D721Med (cell line): ENCODE results near the gene TXN.
"Not testable (repeated sequence)": the region's sequence is repeated elsewhere in the genome, so short reads cannot be mapped to it uniquely, and the experiment has no call there.

Source experiments
- DNase-seq: peaks from one replicate; pipeline ENCODE4 v3.0.0; 2011; ENCODE audit warnings: low spot score; ENCODE audit not compliant: insufficient read length
- FAIRE-seq: peaks from 2 replicates; lab custom pipeline; 2011; peaks lifted over from hg19 to GRCh38; lab: Jason Lieb, UNC
- TF ChIP-seq, protein P1 (sequence below): IDR thresholded peaks from 2 replicates; pipeline ENCODE4 v1.5.1; 2012; ENCODE audit warnings: mild to moderate bottlenecking, control low read depth; ENCODE audit not compliant: insufficient read depth; ENCODE audit errors: missing control alignments

The TXN gene

DNA sequence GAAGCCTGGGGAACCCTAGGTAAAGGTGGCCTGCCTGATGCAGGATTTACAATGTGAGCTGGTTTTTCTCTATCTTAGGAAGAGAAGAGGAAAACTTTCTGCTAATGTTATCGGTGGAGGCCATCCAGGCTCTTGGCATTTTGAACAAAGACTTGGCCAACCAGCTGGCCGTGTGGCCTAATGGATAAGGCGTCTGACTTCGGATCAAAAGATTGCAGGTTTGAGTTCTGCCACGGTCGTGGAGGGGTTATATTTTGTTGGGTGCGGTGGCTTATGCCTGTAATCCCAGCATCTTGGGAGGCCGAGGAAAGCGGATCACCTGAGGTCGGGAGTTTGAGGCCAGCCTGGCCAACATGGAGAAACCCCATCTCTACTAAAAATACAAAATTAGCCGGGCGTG, 58.0 kb downstream of the TXN start:
- no peak for FAIRE-seq
- no peak for DNase-seq
- TF ChIP-seq, protein P1, sequence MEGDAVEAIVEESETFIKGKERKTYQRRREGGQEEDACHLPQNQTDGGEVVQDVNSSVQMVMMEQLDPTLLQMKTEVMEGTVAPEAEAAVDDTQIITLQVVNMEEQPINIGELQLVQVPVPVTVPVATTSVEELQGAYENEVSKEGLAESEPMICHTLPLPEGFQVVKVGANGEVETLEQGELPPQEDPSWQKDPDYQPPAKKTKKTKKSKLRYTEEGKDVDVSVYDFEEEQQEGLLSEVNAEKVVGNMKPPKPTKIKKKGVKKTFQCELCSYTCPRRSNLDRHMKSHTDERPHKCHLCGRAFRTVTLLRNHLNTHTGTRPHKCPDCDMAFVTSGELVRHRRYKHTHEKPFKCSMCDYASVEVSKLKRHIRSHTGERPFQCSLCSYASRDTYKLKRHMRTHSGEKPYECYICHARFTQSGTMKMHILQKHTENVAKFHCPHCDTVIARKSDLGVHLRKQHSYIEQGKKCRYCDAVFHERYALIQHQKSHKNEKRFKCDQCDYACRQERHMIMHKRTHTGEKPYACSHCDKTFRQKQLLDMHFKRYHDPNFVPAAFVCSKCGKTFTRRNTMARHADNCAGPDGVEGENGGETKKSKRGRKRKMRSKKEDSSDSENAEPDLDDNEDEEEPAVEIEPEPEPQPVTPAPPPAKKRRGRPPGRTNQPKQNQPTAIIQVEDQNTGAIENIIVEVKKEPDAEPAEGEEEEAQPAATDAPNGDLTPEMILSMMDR = no peak

DNA sequence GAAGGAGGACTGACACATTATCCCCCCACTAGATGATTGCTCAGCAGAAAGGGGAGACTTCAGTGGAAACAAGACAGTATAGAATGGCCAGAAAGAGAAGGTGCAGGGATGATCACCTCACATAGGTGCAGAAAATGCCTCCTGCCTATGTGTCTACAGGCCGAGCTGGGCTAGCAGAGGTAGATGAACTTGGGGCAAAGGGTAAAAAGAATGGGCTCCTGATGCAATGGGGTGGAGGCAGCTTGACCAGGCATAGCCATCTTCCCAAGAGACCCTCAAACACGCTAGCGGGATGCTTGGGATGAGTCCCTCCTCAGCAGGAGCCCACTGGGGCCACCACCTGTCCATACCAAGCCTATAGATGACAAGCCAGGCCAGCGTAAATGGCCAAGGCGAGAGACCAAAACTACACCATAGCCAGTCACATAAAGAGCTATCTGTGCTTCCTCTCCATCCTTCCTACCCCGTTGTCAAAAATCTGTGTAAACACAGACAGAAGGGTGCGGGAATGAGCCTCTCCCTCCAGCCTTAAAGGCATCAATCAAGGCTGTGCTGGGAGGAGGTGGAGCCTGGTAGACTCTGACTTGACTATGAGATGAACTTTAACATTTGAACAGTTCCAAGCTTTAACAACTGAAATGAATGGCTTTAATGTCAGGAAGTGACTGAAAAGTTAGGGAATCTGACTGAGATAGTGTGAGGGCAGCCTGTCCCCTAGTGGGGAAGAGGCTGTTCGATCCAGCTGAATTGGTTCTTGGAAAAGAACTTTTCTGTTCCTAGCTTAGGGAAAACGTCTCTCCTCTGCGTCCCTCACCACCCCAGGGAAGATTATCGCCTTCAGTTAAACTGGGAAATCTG, 58.7 kb downstream of the TXN start:
- DNase-seq (no peak), FAIRE-seq (no peak)
- TF ChIP-seq, protein P1 = no peak

DNA sequence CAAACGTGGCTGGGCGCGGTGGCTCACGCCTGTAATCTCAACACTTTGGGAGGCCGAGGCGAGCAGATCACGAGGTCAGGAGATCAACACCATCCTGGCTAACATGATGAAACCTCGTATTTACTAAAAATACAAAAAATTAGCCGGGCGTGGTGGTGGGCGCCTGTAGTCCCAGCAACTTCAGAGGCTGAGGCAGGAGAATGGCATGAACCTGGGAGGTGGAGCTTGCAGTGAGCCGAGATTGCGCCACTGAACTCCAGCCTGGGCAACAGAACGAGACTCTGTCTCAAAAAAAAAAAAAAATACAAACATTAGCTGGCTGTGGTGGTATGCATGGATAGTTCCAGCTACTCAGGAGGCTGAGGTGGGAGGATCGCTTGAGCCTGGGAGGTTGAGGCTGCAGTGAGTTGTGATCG, 60.2 kb downstream of the TXN start:
- not testable (repeated sequence) for DNase-seq, FAIRE-seq
